GM23248 (cell line): ENCODE results near the gene MEF2A. TPM values are rescaled to one million over a fixed set of nuclear protein-coding genes. Genes with fewer than 3 reads are reported as not detected.
A peak's percentile ranks its signal among the peaks of the same experiment; 100 is the strongest.
"Not testable (repeated sequence)": the region's sequence is repeated elsewhere in the genome, so short reads cannot be mapped to it uniquely, and the experiment has no call there.

Experiments
- DNase-seq: peaks from one replicate; pipeline ENCODE4 v3.0.0-alpha.2; 2015
- H2AFZ ChIP-seq: fragments of 200-600 bp; sonication (generic); 2 replicates; pipeline ENCODE4 v1.6.1; 2016; ENCODE audit warnings: antibody characterized with exemption
- H3F3A ChIP-seq: fragments of 200-600 bp; sonication (generic); 2 replicates; pipeline ENCODE4 v1.6.1; 2016; ENCODE audit warnings: mild to moderate bottlenecking, antibody characterized with exemption, mixed run types; ENCODE audit not compliant: insufficient read depth
- H3K27ac ChIP-seq: fragments of 200-600 bp; sonication (generic); 2 replicates; pipeline ENCODE4 v1.5.1; 2016; ENCODE audit warnings: mild to moderate bottlenecking
- H3K27me3 ChIP-seq: fragments of 200-600 bp; sonication (generic); replicated peaks from 2 replicates; pipeline ENCODE4 v1.6.1; 2016; ENCODE audit warnings: mild to moderate bottlenecking; ENCODE audit not compliant: insufficient read depth
- H3K36me3 ChIP-seq: fragments of 200-600 bp; sonication (generic); 2 replicates; pipeline ENCODE4 v1.6.1; 2016; ENCODE audit warnings: low read depth, mild to moderate bottlenecking
- H3K4me1 ChIP-seq: fragments of 200-600 bp; sonication (generic); 2 replicates; pipeline ENCODE4 v1.6.1; 2016; ENCODE audit warnings: mild to moderate bottlenecking; ENCODE audit not compliant: insufficient read depth
- H3K4me2 ChIP-seq: fragments of 200-600 bp; sonication (generic); one replicate; pipeline ENCODE4 v1.6.1; 2016; ENCODE audit warnings: mild to moderate bottlenecking; ENCODE audit not compliant: unreplicated experiment
- H3K4me3 ChIP-seq: fragments of 200-600 bp; sonication (generic); 2 replicates; pipeline ENCODE4 v1.5.1; 2016; ENCODE audit warnings: mild to moderate bottlenecking
- H3K79me2 ChIP-seq: fragments of 200-600 bp; sonication (generic); 2 replicates; pipeline ENCODE4 v1.6.1; 2016; ENCODE audit warnings: mild to moderate bottlenecking; ENCODE audit not compliant: insufficient read depth
- H3K9ac ChIP-seq: fragments of 200-600 bp; sonication (generic); 2 replicates; pipeline ENCODE4 v1.6.1; 2016; ENCODE audit warnings: mild to moderate bottlenecking
- H3K9me2 ChIP-seq: fragments of 200-600 bp; sonication (generic); 2 replicates; pipeline ENCODE4 v1.6.1; 2016; ENCODE audit warnings: mixed run types, mild to moderate bottlenecking, moderate library complexity; ENCODE audit not compliant: insufficient read depth
- H3K9me3 ChIP-seq: fragments of 200-600 bp; sonication (generic); one replicate; pipeline ENCODE4 v1.6.1; 2017; ENCODE audit warnings: low read depth
- H4K20me1 ChIP-seq: fragments of 200-600 bp; sonication (generic); 2 replicates; pipeline ENCODE4 v1.6.0; 2016; ENCODE audit not compliant: insufficient read depth
- EZH2 ChIP-seq: fragments of 200-600 bp; sonication (generic); IDR thresholded peaks from 2 replicates; pipeline ENCODE4 v1.6.1; 2018; ENCODE audit warnings: antibody characterized with exemption, mild to moderate bottlenecking; ENCODE audit not compliant: insufficient read depth, poor library complexity, severe bottlenecking
- EZH2phosphoT487 ChIP-seq: fragments of 200-600 bp; sonication (generic); IDR thresholded peaks from 2 replicates; pipeline ENCODE4 v1.6.1; 2018; ENCODE audit warnings: antibody characterized with exemption, moderate library complexity, mild to moderate bottlenecking, low read depth; ENCODE audit not compliant: insufficient read depth
- whole genome bisulfite sequencing, 2 experiments: methylation state at CpG; one replicate each; pipeline ENCODE4 v1.1.6; 2015 to 2017; ENCODE audit warnings: low lambda C conversion rate in 2 of 2, low coverage in 1 of 2; ENCODE audit errors: missing lambda C conversion rate in 2 of 2; 5-methylcytosine and 5-hydroxymethylcytosine counted together
- in situ Hi-C: fragments of 300-500 bp; cut with MboI; formaldehyde crosslinking; loops from 2 replicates; pipeline ENCODE4 v1.15.0; 2020
- polyA plus RNA-seq: library from polyadenylated mRNA; unstranded; fragments of >200 nt; fragmentation: Nextera tagmentation; extraction: Ambion mirVana; gene quantifications from 2 replicates; pipeline ENCODE4 v1.2.1, GENCODE V29; 2016
- total RNA-seq: library from RNA; depleted of rRNA; stranded (reverse); fragments of >200 nt; shearing (Covaris generic); gene quantifications from 2 replicates; pipeline ENCODE4 v1.2.3, GENCODE V29; 2014

MEF2A gene
- total and polyA plus RNA-seq, 2 experiments from 2014 or later, result 24.3 to 37.8 TPM

GRCh38 chr15:99732751-99733267, 167.0 kb downstream of the MEF2A start:
- no peaks in the 10 kb centered on the region for H3K9me3 ChIP-seq
- no peaks in the 10 kb centered on the region for H4K20me1 ChIP-seq
- TF ChIP-seq EZH2phosphoT487, result no peak
- no peak for TF ChIP-seq EZH2
- no peaks in the 10 kb centered on the region for H3K36me3 ChIP-seq
- no peaks in the 10 kb centered on the region for H3K9me2 ChIP-seq
- peak overlapping the region; percentile 95 for H3K4me2 ChIP-seq
- H3K27me3 ChIP-seq, result no peaks in the 10 kb centered on the region
- peak overlapping the region; percentile 85 for H3K4me3 ChIP-seq
- DNase-seq, result no peak
- H3K79me2 ChIP-seq, result no peaks in the 10 kb centered on the region
- peaks cover 3% of the 10 kb centered on the region; the same call in 1 of the 2 replicates for H3F3A ChIP-seq
- peak overlapping the region; percentile 89 for H2AFZ ChIP-seq
- WGBS, 2 experiments, result 1% methylated on average over 27 to 30 of the region's 46 CpGs
- H3K4me1 ChIP-seq, result peaks cover 12% of the 10 kb centered on the region
- peak overlapping the region; percentile 74 for H3K9ac ChIP-seq
- H3K27ac ChIP-seq, result no peak overlapping the region
- in situ Hi-C loops, result loop anchor here (10.0 to 25.0 kb wide), 2 partner anchors 62 to 621 kb away; partner anchors contain the start of gene SYNM

GRCh38 chr15:99733268-99734039, 167.7 kb downstream of the MEF2A start, which contains the start of gene LYSMD4:
Gene LYSMD4, minus strand, starts transcription at chr15:99733437. Its CDS starts 1,438 bp downstream, at chr15:99731999.
- Histone ChIP-seq H3K27ac (no peak within 1 kb of the TSS), H3K4me2 (peak within 1 kb of the TSS; percentile 95), H4K20me1 (no peaks in the 10 kb centered on the region), H3F3A (peaks cover 3% of the 10 kb centered on the region; the same call in 1 of the 2 replicates), H3K79me2 (no peaks in the 10 kb centered on the region), H3K9ac (peak within 1 kb of the TSS; percentile 76), H3K27me3 (no peaks in the 10 kb centered on the region), H3K9me3 (no peaks in the 10 kb centered on the region), H2AFZ (peak within 1 kb of the TSS; percentile 99), H3K36me3 (no peaks in the 10 kb centered on the region), H3K4me1 (peaks cover 12% of the 10 kb centered on the region), H3K9me2 (no peaks in the 10 kb centered on the region), H3K4me3 (peak within 1 kb of the TSS; percentile 85)
- in situ Hi-C loops, result loop anchor here (10.0 to 25.0 kb wide), 2 partner anchors 61 to 621 kb away; partner anchors contain the start of gene SYNM
- WGBS, 2 experiments, result 7 to 16% methylated on average over 35 to 40 of the region's 69 CpGs
- no peak for TF ChIP-seq EZH2
- no peak for TF ChIP-seq EZH2phosphoT487
- peak; percentile 97 for DNase-seq

GRCh38 chr15:99734040-99734291, 168.2 kb downstream of the MEF2A start:
- H3K36me3 ChIP-seq, DNase-seq, H3K27ac ChIP-seq, H3K9me3 ChIP-seq, H3K79me2 ChIP-seq, H3K9me2 ChIP-seq, H4K20me1 ChIP-seq, H3K27me3 ChIP-seq, H3F3A ChIP-seq: not testable (repeated sequence)
- in situ Hi-C loops, result loop anchor here (10.0 to 25.0 kb wide), 2 partner anchors 61 to 622 kb away; partner anchors contain the start of gene SYNM
- H3K9ac ChIP-seq, result peak overlapping the region; percentile 76
- peak overlapping the region; percentile 85; the same call in 1 of the 2 replicates for H3K4me3 ChIP-seq
- peak overlapping the region; percentile 75 for H3K4me2 ChIP-seq
- 93 to 94% methylated on average over 13 of the region's 13 CpGs for WGBS, 2 experiments
- H2AFZ ChIP-seq, result peak overlapping the region; percentile 99
- H3K4me1 ChIP-seq, result peaks cover 12% of the 10 kb centered on the region

GRCh38 chr15:99734575-99734974, 168.8 kb downstream of the MEF2A start:
- DNase-seq, result no peak
- H3K4me2 ChIP-seq, result no peak overlapping the region
- H3K79me2 ChIP-seq, result no peaks in the 10 kb centered on the region
- peaks cover 3% of the 10 kb centered on the region; the same call in 1 of the 2 replicates for H3F3A ChIP-seq
- 92 to 100% methylated on average over 1 of the region's 1 CpG for WGBS, 2 experiments
- H3K4me1 ChIP-seq, result peaks cover 12% of the 10 kb centered on the region
- no peaks in the 10 kb centered on the region for H3K9me3 ChIP-seq
- no peaks in the 10 kb centered on the region for H3K9me2 ChIP-seq
- TF ChIP-seq EZH2phosphoT487, result no peak
- H3K9ac ChIP-seq, result no peak overlapping the region
- H3K27me3 ChIP-seq, result no peaks in the 10 kb centered on the region
- no peak overlapping the region for H3K27ac ChIP-seq
- H3K36me3 ChIP-seq, result no peaks in the 10 kb centered on the region
- H4K20me1 ChIP-seq, result no peaks in the 10 kb centered on the region
- H2AFZ ChIP-seq, result no peak overlapping the region
- in situ Hi-C loops, result loop anchor here (10.0 to 25.0 kb wide), 2 partner anchors 60 to 622 kb away; partner anchors contain the start of gene SYNM
- H3K4me3 ChIP-seq, result no peak overlapping the region
